HepG2 (cell line): ENCODE measurements around the gene C13orf46.

Experiments used
- ATF1 ChIP-seq: IDR thresholded peaks from 2 replicates; pipeline ENCODE4 v1.6.1; 2016; ENCODE audit warnings: mild to moderate bottlenecking, control low read depth
- ESRRA ChIP-seq: sonication (generic); formaldehyde crosslinking; IDR thresholded peaks from 2 replicates; pipeline ENCODE4 v1.5.1; 2020; ENCODE audit warnings: mild to moderate bottlenecking, low read depth, missing genetic modification reagents
- FOXM1 ChIP-seq: sonication (generic); formaldehyde crosslinking; IDR thresholded peaks from 2 replicates; pipeline ENCODE4 v1.5.0; 2020; ENCODE audit warnings: missing genetic modification reagents
- TBP ChIP-seq: sonication (generic); formaldehyde crosslinking; IDR thresholded peaks from 2 replicates; pipeline ENCODE4 v1.5.0; 2020; ENCODE audit warnings: missing genetic modification reagents
- ZNF639 ChIP-seq: conservative IDR thresholded peaks from 2 replicates; pipeline ENCODE4 v1.6.1; 2018; ENCODE audit warnings: missing genetic modification reagents
- ZNF660 ChIP-seq: sonication (generic); formaldehyde crosslinking; IDR thresholded peaks from 2 replicates; pipeline ENCODE4 v1.5.1; 2020; ENCODE audit warnings: mild to moderate bottlenecking, low read depth, missing genetic modification reagents, borderline replicate concordance
- TF ChIP-seq, protein P1 (sequence below): sonication (generic); formaldehyde crosslinking; IDR thresholded peaks from 2 replicates; pipeline ENCODE4 v1.5.1; 2020; ENCODE audit warnings: mild to moderate bottlenecking, missing genetic modification reagents, moderate library complexity

GRCh38 chr13:114015111-114015968 lies 41.5 kb upstream of the C13orf46 start:
- TF ChIP-seq FOXM1 (CRISPR knock-in tag), result no peak
- TF ChIP-seq, protein P1, sequence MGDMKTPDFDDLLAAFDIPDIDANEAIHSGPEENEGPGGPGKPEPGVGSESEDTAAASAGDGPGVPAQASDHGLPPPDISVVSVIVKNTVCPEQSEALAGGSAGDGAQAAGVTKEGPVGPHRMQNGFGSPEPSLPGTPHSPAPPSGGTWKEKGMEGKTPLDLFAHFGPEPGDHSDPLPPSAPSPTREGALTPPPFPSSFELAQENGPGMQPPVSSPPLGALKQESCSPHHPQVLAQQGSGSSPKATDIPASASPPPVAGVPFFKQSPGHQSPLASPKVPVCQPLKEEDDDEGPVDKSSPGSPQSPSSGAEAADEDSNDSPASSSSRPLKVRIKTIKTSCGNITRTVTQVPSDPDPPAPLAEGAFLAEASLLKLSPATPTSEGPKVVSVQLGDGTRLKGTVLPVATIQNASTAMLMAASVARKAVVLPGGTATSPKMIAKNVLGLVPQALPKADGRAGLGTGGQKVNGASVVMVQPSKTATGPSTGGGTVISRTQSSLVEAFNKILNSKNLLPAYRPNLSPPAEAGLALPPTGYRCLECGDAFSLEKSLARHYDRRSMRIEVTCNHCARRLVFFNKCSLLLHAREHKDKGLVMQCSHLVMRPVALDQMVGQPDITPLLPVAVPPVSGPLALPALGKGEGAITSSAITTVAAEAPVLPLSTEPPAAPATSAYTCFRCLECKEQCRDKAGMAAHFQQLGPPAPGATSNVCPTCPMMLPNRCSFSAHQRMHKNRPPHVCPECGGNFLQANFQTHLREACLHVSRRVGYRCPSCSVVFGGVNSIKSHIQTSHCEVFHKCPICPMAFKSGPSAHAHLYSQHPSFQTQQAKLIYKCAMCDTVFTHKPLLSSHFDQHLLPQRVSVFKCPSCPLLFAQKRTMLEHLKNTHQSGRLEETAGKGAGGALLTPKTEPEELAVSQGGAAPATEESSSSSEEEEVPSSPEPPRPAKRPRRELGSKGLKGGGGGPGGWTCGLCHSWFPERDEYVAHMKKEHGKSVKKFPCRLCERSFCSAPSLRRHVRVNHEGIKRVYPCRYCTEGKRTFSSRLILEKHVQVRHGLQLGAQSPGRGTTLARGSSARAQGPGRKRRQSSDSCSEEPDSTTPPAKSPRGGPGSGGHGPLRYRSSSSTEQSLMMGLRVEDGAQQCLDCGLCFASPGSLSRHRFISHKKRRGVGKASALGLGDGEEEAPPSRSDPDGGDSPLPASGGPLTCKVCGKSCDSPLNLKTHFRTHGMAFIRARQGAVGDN (CRISPR knock-in tag), result no peak
- TF ChIP-seq ATF1 (CRISPR knock-in tag), result no peak
- no peak for TF ChIP-seq ZNF639 (CRISPR knock-in tag)
- no peak for TF ChIP-seq ESRRA (CRISPR knock-in tag)
- TF ChIP-seq ZNF660 (CRISPR knock-in tag), result no peak
- no peak for TF ChIP-seq TBP (CRISPR knock-in tag)
